ENCODE results near the gene MBP.

Gene MBP

DNA sequence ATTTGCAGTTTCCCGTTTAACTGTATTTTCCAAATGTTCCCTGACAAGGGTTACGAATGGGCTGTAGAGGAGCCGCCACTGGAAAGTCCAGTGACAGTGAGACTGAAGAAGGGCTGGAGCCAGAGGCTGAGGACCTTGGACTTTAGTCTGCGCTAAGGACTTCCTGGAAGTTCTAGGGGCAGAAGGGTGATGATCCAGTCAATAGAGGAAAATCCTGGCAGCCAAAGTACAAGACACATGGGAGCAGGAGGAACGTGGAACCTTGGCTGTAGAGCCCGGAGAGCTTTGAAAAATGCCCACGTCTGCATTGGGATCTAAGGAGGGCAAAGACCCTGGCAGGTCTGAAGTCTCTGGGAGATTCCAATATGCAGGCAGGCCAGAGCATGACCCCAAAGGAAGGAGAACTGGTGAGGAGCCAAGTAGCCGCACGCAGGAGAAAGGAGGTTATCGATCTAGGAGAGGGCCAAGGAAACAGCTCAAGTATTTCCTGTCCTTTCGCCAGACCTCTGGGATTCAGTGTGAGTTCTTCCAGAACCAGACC is 28.5 kb downstream of the MBP start:
- Histone ChIP-seq H3F3A (ENCODE audit: insufficient read depth, low read length) (peaks cover 15% of the 10 kb centered on the region), H3K9me2 (ENCODE audit: low read depth, low read length) (no peaks in the 10 kb centered on the region), H4K20me1 (ENCODE audit: insufficient read depth, low read length) (no peaks in the 10 kb centered on the region), H3K36me3 (ENCODE audit: insufficient read depth, low read length) (peaks cover 50% of the 10 kb centered on the region), H3K9me3 (ENCODE audit: low read length) (no peaks in the 10 kb centered on the region), H3K27ac (ENCODE audit: low read depth, low read length, poor library complexity, severe bottlenecking) (peak overlapping the region; percentile 98), H2AFZ (ENCODE audit: low read length) (no peak overlapping the region), H3K9ac (ENCODE audit: low read length) (no peak overlapping the region), H3K4me3 (ENCODE audit: low read depth, low read length, poor library complexity, severe bottlenecking) (no peak overlapping the region), H3K4me2 (ENCODE audit: low read length) (no peak overlapping the region), H3K79me2 (ENCODE audit: insufficient read depth, low read length) (no peaks in the 10 kb centered on the region), H3K4me1 (ENCODE audit: insufficient read depth, low read length, severe bottlenecking) (peaks cover 82% of the 10 kb centered on the region), H3K27me3 (ENCODE audit: insufficient read depth, low read length) (no peaks in the 10 kb centered on the region)
- TF ChIP-seq, protein P1, sequence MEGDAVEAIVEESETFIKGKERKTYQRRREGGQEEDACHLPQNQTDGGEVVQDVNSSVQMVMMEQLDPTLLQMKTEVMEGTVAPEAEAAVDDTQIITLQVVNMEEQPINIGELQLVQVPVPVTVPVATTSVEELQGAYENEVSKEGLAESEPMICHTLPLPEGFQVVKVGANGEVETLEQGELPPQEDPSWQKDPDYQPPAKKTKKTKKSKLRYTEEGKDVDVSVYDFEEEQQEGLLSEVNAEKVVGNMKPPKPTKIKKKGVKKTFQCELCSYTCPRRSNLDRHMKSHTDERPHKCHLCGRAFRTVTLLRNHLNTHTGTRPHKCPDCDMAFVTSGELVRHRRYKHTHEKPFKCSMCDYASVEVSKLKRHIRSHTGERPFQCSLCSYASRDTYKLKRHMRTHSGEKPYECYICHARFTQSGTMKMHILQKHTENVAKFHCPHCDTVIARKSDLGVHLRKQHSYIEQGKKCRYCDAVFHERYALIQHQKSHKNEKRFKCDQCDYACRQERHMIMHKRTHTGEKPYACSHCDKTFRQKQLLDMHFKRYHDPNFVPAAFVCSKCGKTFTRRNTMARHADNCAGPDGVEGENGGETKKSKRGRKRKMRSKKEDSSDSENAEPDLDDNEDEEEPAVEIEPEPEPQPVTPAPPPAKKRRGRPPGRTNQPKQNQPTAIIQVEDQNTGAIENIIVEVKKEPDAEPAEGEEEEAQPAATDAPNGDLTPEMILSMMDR (IDR thresholded peaks at IDR 0.05; ENCODE audit: low read length): no peak
- no peak for TF ChIP-seq EZH2 (IDR thresholded peaks at IDR 0.05; ENCODE audit: borderline replicate concordance, low read length)

DNA sequence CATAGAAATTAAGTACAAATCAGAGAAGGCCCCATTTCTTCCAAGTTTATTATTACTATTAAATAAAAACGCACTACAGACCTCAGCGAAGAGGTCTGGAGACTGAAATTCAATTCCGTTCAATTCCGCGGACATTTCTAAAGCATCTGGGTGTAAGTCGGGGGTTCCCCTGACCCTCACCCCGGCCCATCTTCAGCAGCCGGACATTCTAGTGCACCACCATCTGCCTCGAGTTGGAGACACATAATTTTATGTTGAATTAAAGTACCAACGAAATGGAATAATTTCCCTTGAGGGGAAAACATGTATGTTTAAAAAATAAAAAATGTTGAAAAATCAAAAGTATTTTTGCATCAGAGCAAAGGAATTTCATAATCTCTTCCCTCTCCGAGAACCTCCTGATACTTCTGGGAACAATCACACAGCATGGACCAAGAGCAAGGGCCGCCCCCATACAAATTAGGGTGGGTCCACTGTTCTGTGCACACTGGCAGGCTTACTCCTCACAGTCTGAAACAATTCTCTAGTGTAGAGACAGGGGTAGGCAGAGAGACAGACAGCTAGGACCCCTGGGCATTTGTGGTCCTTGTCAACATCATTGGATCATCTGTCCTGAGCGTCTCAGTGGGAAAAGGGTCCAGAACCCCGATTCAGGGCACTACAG is 29.3 kb downstream of the MBP start:
- peaks cover 82% of the 10 kb centered on the region for H3K4me1 ChIP-seq (ENCODE audit: insufficient read depth, low read length, severe bottlenecking)
- peaks cover 15% of the 10 kb centered on the region for H3F3A ChIP-seq (ENCODE audit: insufficient read depth, low read length)
- H3K36me3 ChIP-seq (ENCODE audit: insufficient read depth, low read length): peaks cover 50% of the 10 kb centered on the region
- H3K4me3 ChIP-seq (ENCODE audit: low read depth, low read length, poor library complexity, severe bottlenecking): no peak overlapping the region
- no peaks in the 10 kb centered on the region for H3K9me3 ChIP-seq (ENCODE audit: low read length)
- no peaks in the 10 kb centered on the region for H3K9me2 ChIP-seq (ENCODE audit: low read depth, low read length)
- H3K79me2 ChIP-seq (ENCODE audit: insufficient read depth, low read length): no peaks in the 10 kb centered on the region
- TF ChIP-seq, protein P1 (IDR thresholded peaks at IDR 0.05; ENCODE audit: low read length): no peak
- no peak for TF ChIP-seq EZH2 (IDR thresholded peaks at IDR 0.05; ENCODE audit: borderline replicate concordance, low read length)
- H3K9ac ChIP-seq (ENCODE audit: low read length): no peak overlapping the region; the same call in 1 of the 2 replicates
- peak overlapping the region; percentile 98 for H3K27ac ChIP-seq (ENCODE audit: low read depth, low read length, poor library complexity, severe bottlenecking)
- no peaks in the 10 kb centered on the region for H3K27me3 ChIP-seq (ENCODE audit: insufficient read depth, low read length)
- peak overlapping the region; percentile 60; the same call in 1 of the 2 replicates for H3K4me2 ChIP-seq (ENCODE audit: low read length)
- H2AFZ ChIP-seq (ENCODE audit: low read length): no peak overlapping the region
- no peaks in the 10 kb centered on the region for H4K20me1 ChIP-seq (ENCODE audit: insufficient read depth, low read length)

DNA sequence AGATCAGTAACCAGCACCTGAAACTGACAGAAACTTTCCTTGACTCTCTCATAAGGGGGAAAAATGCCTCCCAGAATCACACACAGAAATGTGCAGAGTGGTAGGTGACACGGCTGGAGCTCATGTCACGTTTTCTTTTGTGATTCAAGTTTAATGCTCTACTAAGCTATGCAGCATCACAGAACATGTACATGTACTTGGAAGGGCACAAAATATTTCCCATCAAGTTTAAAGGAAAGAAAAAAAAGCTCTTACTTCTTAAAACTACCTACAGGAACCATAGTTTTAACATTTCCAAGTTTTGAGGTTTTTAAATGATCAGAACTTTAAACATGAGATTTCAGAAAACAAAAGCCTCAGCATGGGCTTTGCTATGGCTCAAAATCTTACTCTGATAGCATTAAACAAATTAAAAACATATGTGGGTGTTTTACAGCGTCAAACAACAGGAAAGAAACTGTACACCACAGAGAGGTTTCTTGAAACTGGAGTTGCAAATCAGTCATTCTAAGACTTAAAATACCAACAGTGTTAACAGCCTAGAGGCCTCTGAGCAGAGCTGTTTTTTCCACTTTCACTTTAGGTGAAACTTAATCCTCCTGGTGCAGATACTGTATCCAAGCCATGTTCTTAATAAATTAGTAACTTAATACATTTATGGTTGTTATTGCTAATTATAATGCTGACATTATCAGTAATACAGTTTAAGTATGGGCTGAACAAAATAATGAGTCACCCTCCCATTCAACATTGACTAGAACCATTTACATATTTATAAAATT is 30.1 kb downstream of the MBP start:
- Histone ChIP-seq H3K4me1 (ENCODE audit: insufficient read depth, low read length, severe bottlenecking) (peaks cover 82% of the 10 kb centered on the region), H3K9ac (ENCODE audit: low read length) (peak overlapping the region; percentile 63), H3K79me2 (ENCODE audit: insufficient read depth, low read length) (no peaks in the 10 kb centered on the region)

More for the DNA sequence above, 30.1 kb downstream of the MBP start:
- no peaks in the 10 kb centered on the region for H3K9me3 ChIP-seq (ENCODE audit: low read length)
- no peaks in the 10 kb centered on the region for H3K27me3 ChIP-seq (ENCODE audit: insufficient read depth, low read length)
- peak overlapping the region; percentile 60 for H3K4me2 ChIP-seq (ENCODE audit: low read length)
- no peaks in the 10 kb centered on the region for H3K9me2 ChIP-seq (ENCODE audit: low read depth, low read length)
- peak overlapping the region; percentile 26 for H3K4me3 ChIP-seq (ENCODE audit: low read depth, low read length, poor library complexity, severe bottlenecking)
- H3K27ac ChIP-seq (ENCODE audit: low read depth, low read length, poor library complexity, severe bottlenecking): peak overlapping the region; percentile 98
- no peaks in the 10 kb centered on the region for H4K20me1 ChIP-seq (ENCODE audit: insufficient read depth, low read length)
- H3K36me3 ChIP-seq (ENCODE audit: insufficient read depth, low read length): peaks cover 49% of the 10 kb centered on the region
- peaks cover 19% of the 10 kb centered on the region for H3F3A ChIP-seq (ENCODE audit: insufficient read depth, low read length)
- TF ChIP-seq, protein P1 (IDR thresholded peaks at IDR 0.05; ENCODE audit: low read length): no peak
- TF ChIP-seq EZH2 (IDR thresholded peaks at IDR 0.05; ENCODE audit: borderline replicate concordance, low read length): no peak
- H2AFZ ChIP-seq (ENCODE audit: low read length): no peak overlapping the region
